ENCODE results near the gene SHISA4. TPM values are rescaled to one million over a fixed set of nuclear protein-coding genes. Genes with fewer than 3 reads are reported as not detected.

Gene SHISA4
- total and polyA plus RNA-seq, 2 of the 8 experiments (the other 6 are each of a cell fraction or from before 2014, with no cell fraction given): 7.8 to 28.9 TPM

GRCh38 chr1:201898240-201898894 is 9.7 kb downstream of the SHISA4 start:
- Histone ChIP-seq H4K91ac (replicated peaks; ENCODE audit: insufficient read length, low read length) (no peak overlapping the region), H3K56ac (replicated peaks; ENCODE audit: insufficient read length, low read depth, low read length) (no peak overlapping the region), H3K79me2 (ENCODE audit: control insufficient read depth in 1 of 2, insufficient read depth in 2 of 2, low read length in 2 of 2) (no peaks in the 10 kb centered on the region), H4K5ac (ENCODE audit: insufficient read length, low read depth, low read length) (no peak overlapping the region), H3K27ac (ENCODE audit: low read depth, low read length) (no peak overlapping the region), H2BK15ac (ENCODE audit: low read length) (no peak overlapping the region), H3K4me1 (replicated peaks in 1 of 4; ENCODE audit: control insufficient read depth in 3 of 4, insufficient read depth in 4 of 4, low read length in 3 of 4) (peaks cover 6 to 21% (median 15%) of the 10 kb centered on the region in 4 experiments), H2BK120ac (replicated peaks; ENCODE audit: low read depth, low read length) (no peak overlapping the region), H3K4me2 (ENCODE audit: insufficient read depth in 1 of 2, low read depth in 2 of 2, low read length in 2 of 2) (no peak overlapping the region), H3K4me3 (ENCODE audit: extremely low read depth in 1 of 4, insufficient read depth in 2 of 4, low read depth in 3 of 4, low read length in 4 of 4) (no peak overlapping the region), H2AK5ac (ENCODE audit: low read depth, low read length) (no peak overlapping the region; the same call in 1 of the 2 replicates), H3K14ac (ENCODE audit: insufficient read length) (no peak overlapping the region), H2AFZ (ENCODE audit: low read length) (no peak overlapping the region), H4K20me1 (replicated peaks in 1 of 2; ENCODE audit: control insufficient read depth in 1 of 2, insufficient read depth in 2 of 2, low read length in 2 of 2) (no peaks in the 10 kb centered on the region), H3K23ac (ENCODE audit: insufficient read length) (no peak overlapping the region), H3K18ac (ENCODE audit: extremely low read depth, low read length) (no peak overlapping the region), H2BK12ac (ENCODE audit: low read depth, low read length) (no peak overlapping the region), H3K79me1 (ENCODE audit: low read depth, low read length) (no peaks in the 10 kb centered on the region), H3K23me2 (ENCODE audit: low read depth, low read length) (no peaks in the 10 kb centered on the region; the same call in none of the 2 replicates), H3K4ac (replicated peaks; ENCODE audit: insufficient read length, low read depth, low read length) (no peak overlapping the region), H3K36me3 (ENCODE audit: control insufficient read depth in 2 of 4, insufficient read depth in 4 of 4, low read length in 3 of 4) (no peaks in the 10 kb centered on the region), H2BK20ac (ENCODE audit: low read length) (0 out of 2 replicates have a peak overlapping the region, but pooled peaks have one; percentile 35), H4K8ac (ENCODE audit: extremely low read depth, insufficient read depth, low read length) (no peak overlapping the region), H3K9me3 (ENCODE audit: insufficient read depth in 2 of 2, low read depth in 1 of 2, low read length in 1 of 2) (no peaks in the 10 kb centered on the region), H3K27me3 (replicated peaks in 1 of 4; ENCODE audit: control insufficient read depth in 3 of 4, extremely low read depth in 1 of 4, insufficient read depth in 3 of 4, low read length in 3 of 4) (no peaks in the 10 kb centered on the region), H2BK5ac (ENCODE audit: low read depth, low read length) (no peak overlapping the region), H3K9ac (replicated peaks in 1 of 4; ENCODE audit: extremely low read depth in 1 of 4, low read depth in 3 of 4, low read length in 3 of 4) (no peak overlapping the region)
- WGBS, 2 experiments (ENCODE audit: extremely low coverage in 1 of 2, insufficient coverage in 1 of 2, insufficient read length in 1 of 2, insufficient replicate concordance in 2 of 2, low coverage in 1 of 2, low lambda C conversion rate in 2 of 2, missing lambda C conversion rate in 1 of 2): 69% methylated on average over 4 of the region's 4 CpGs; no CpG with 5 or more reads in 1 of the 2 experiments
- CTCF ChIA-PET (ENCODE audit: partially characterized antibody): interaction anchor here (0.9 to 14.8 kb wide), 15 partner anchors 11 to 102 kb away, joined by 3 to 244 read pairs (median 5); partner anchors contain the start of genes LMOD1, RNPEP and TIMM17A
- no peak for DNase-seq (ENCODE audit: low read depth in 1 of 2, low spot score in 2 of 2)
- no peak for FAIRE-seq
- POLR2A ChIA-PET (ENCODE audit: partially characterized antibody): interaction anchor here (0.9 to 3.4 kb wide), 5 partner anchors 8 to 68 kb away, joined by 3 to 19 read pairs (median 4); partner anchors contain the start of gene LMOD1
- TF ChIP-seq FOSL1 (IDR thresholded peaks at IDR 0.05; ENCODE audit: insufficient read depth, low read depth, low read length): no peak
- TF ChIP-seq TCF12 (IDR thresholded peaks at IDR 0.05; ENCODE audit: low read depth, low read length): no peak
- TF ChIP-seq SP2 (IDR thresholded peaks at IDR 0.05; ENCODE audit: low read length): no peak
- TF ChIP-seq SIX5 (IDR thresholded peaks at IDR 0.05; ENCODE audit: low read depth, low read length): no peak

Data from H1 (cell line).